SK-N-SH (cell line): ENCODE results near the gene PLXNA4. TPM values are rescaled to one million over a fixed set of nuclear protein-coding genes. Genes with fewer than 3 reads are reported as not detected.

ENCODE experiments used
- CTCF ChIA-PET: fragments of 300-600, 350-600 bp; formaldehyde crosslinking; extraction: SDS; loops from one replicate; lab custom pipeline; 2021; lab: Yijun Ruan, JAX
- POLR2A ChIA-PET: fragments of 350-600 bp; sonication (Branson Sonifier 250); formaldehyde crosslinking; extraction: SDS; loops from one replicate; lab custom pipeline; 2020; ENCODE audit warnings: antibody characterized with exemption, inconsistent platforms; lab: Yijun Ruan, JAX
- DNase-seq: peaks from one replicate; pipeline ENCODE4 v3.0.0; 2012
- H2AFZ ChIP-seq: fragments of 200-600 bp; sonication (generic); 2 replicates; pipeline ENCODE4 v1.8.1; 2016; ENCODE audit warnings: antibody characterized with exemption, mild to moderate bottlenecking, low read depth
- H3F3A ChIP-seq: fragments of 200-600 bp; sonication (generic); replicated peaks from 2 replicates; pipeline ENCODE3; 2016; ENCODE audit warnings: antibody characterized with exemption, mild to moderate bottlenecking; ENCODE audit not compliant: insufficient read depth
- H3K27ac ChIP-seq, 2 experiments: fragments of 200-500 bp in 1 of 2; fragments of 200-600 bp in 1 of 2; sonication (Bioruptor generic) in 1 of 2; sonication (generic), shearing (Covaris generic) in 1 of 2; 2 replicates each; pipeline versions ENCODE4 v1.5.1 to v1.6.1; 2014 to 2016; ENCODE audit warnings: low read depth in 2 of 2, inconsistent platforms in 1 of 2, low read length in 1 of 2, mild to moderate bottlenecking in 1 of 2, mixed read lengths in 1 of 2
- H3K27me3 ChIP-seq: fragments of 200-600 bp; sonication (generic), shearing (Covaris generic); 2 replicates; pipeline ENCODE4 v1.6.1; 2016; ENCODE audit warnings: mixed run types; ENCODE audit not compliant: insufficient read depth
- H3K36me3 ChIP-seq, 2 experiments: fragments of 200-500 bp in 1 of 2; fragments of 200-600 bp in 1 of 2; sonication (Bioruptor generic) in 1 of 2; sonication (generic) in 1 of 2; replicated peaks in 1 of 2; 2 replicates each; pipeline versions ENCODE3 to v1.5.1; 2014 to 2016; ENCODE audit warnings: low read length in 1 of 2, mild to moderate bottlenecking in 1 of 2; ENCODE audit not compliant: insufficient read depth in 2 of 2, control insufficient read depth in 1 of 2
- H3K4me1 ChIP-seq, 2 experiments: fragments of 200-500 bp in 1 of 2; fragments of 200-600 bp in 1 of 2; sonication (Bioruptor generic) in 1 of 2; sonication (generic), shearing (Covaris generic) in 1 of 2; 2 replicates each; pipeline versions ENCODE4 v1.5.1 to v1.6.1; 2014 to 2016; ENCODE audit warnings: low read depth in 1 of 2, low read length in 1 of 2, mixed run types in 1 of 2; ENCODE audit not compliant: insufficient read depth in 2 of 2, control insufficient read depth in 1 of 2
- H3K4me2 ChIP-seq: fragments of 200-600 bp; sonication (generic), shearing (Covaris generic); 2 replicates; pipeline ENCODE4 v1.6.1; 2017; ENCODE audit warnings: mixed run types
- H3K4me3 ChIP-seq, 2 experiments: fragments of 200-500 bp in 1 of 2; fragments of 200-600 bp in 1 of 2; sonication (Bioruptor generic) in 1 of 2; sonication (generic), shearing (Covaris generic) in 1 of 2; 2 replicates each; pipeline versions ENCODE4 v1.5.1 to v1.8.1; 2014 to 2016; ENCODE audit warnings: low read depth in 2 of 2, inconsistent platforms in 1 of 2, low read length in 1 of 2, mild to moderate bottlenecking in 1 of 2, mixed read lengths in 1 of 2, moderate library complexity in 1 of 2
- H3K79me2 ChIP-seq: fragments of 200-600 bp; sonication (generic); 2 replicates; pipeline ENCODE4 v1.8.1; 2017; ENCODE audit warnings: mild to moderate bottlenecking; ENCODE audit not compliant: insufficient read depth
- H3K9ac ChIP-seq: fragments of 200-600 bp; sonication (generic); 2 replicates; pipeline ENCODE4 v1.6.1; 2017; ENCODE audit warnings: mixed run types
- H3K9me2 ChIP-seq: fragments of 200-600 bp; sonication (generic); 2 replicates; pipeline ENCODE4 v1.6.1; 2017; ENCODE audit warnings: mixed run types
- H3K9me3 ChIP-seq: fragments of 200-600 bp; sonication (generic); 2 replicates; pipeline ENCODE4 v1.6.1; 2017; ENCODE audit warnings: mixed run types, mild to moderate bottlenecking, moderate library complexity
- H4K20me1 ChIP-seq: fragments of 200-600 bp; sonication (generic); 2 replicates; pipeline ENCODE4 v1.6.1; 2017; ENCODE audit warnings: mild to moderate bottlenecking, mixed run types; ENCODE audit not compliant: insufficient read depth
- CHD2 ChIP-seq: fragments of 150-350 bp; IDR thresholded peaks from 2 replicates; pipeline ENCODE4 v1.6.1; 2018; ENCODE audit warnings: low read length; ENCODE audit not compliant: partially characterized antibody
- ELF1 ChIP-seq: IDR thresholded peaks from 2 replicates; pipeline ENCODE4 v1.4.0; 2012
- EP300 ChIP-seq, 2 experiments: IDR thresholded peaks; 2 replicates each; pipeline versions ENCODE4 v1.4.0 to v1.6.1; 2012; ENCODE audit warnings: borderline replicate concordance in 1 of 2, low read depth in 1 of 2, low read length in 1 of 2
- EZH2phosphoT487 ChIP-seq: fragments of 200-600 bp; sonication (generic); IDR thresholded peaks from 2 replicates; pipeline ENCODE4 v1.6.1; 2017; ENCODE audit warnings: low read depth, mixed run types, mild to moderate bottlenecking, antibody characterized with exemption, moderate library complexity, borderline replicate concordance
- FOXM1 ChIP-seq: IDR thresholded peaks from 2 replicates; pipeline ENCODE4 v1.4.0; 2012; ENCODE audit warnings: low read depth, mild to moderate bottlenecking
- GABPA ChIP-seq: IDR thresholded peaks from 2 replicates; pipeline ENCODE4 v1.4.0; 2012; ENCODE audit warnings: low read depth, mild to moderate bottlenecking
- GATA2 ChIP-seq: sonication (generic); formaldehyde crosslinking; IDR thresholded peaks from 2 replicates; pipeline ENCODE4 v1.5.0; 2020; ENCODE audit warnings: mild to moderate bottlenecking, missing genetic modification reagents
- IRF3 ChIP-seq: fragments of 150-350 bp; IDR thresholded peaks from 2 replicates; pipeline ENCODE4 v1.6.1; 2016; ENCODE audit warnings: mild to moderate bottlenecking, low read depth, low read length
- JUND ChIP-seq: IDR thresholded peaks from 2 replicates; pipeline ENCODE4 v1.4.0; 2012
- MXI1 ChIP-seq: IDR thresholded peaks from 2 replicates; pipeline ENCODE4 v1.6.1; 2012; ENCODE audit warnings: mild to moderate bottlenecking, low read depth, low read length, improper control_type of control experiment
- NRF1 ChIP-seq: IDR thresholded peaks from 2 replicates; pipeline ENCODE4 v1.6.1; 2012; ENCODE audit warnings: low read depth, mild to moderate bottlenecking, low read length
- RXRA ChIP-seq: IDR thresholded peaks from 2 replicates; pipeline ENCODE4 v1.4.0; 2012; ENCODE audit warnings: low read depth, mild to moderate bottlenecking, borderline replicate concordance
- SIN3A ChIP-seq: IDR thresholded peaks from 2 replicates; pipeline ENCODE4 v1.6.1; 2012; ENCODE audit warnings: low read depth, mild to moderate bottlenecking, low read length, moderate library complexity, borderline replicate concordance
- TCF12 ChIP-seq: IDR thresholded peaks from 2 replicates; pipeline ENCODE4 v1.4.0; 2012
- YY1 ChIP-seq: IDR thresholded peaks from 2 replicates; pipeline ENCODE4 v1.4.0; 2012; ENCODE audit warnings: low read depth, mild to moderate bottlenecking
- WGBS: methylation state at CpG from one replicate; pipeline ENCODE4 v1.1.6; 2017; ENCODE audit warnings: low lambda C conversion rate; 5-methylcytosine and 5-hydroxymethylcytosine counted together
- polyA plus RNA-seq, 3 experiments: library from polyadenylated mRNA; depleted of rRNA; stranded (reverse); fragments of >200 nt; gene quantifications; 2 replicates each; pipeline ENCODE4 v1.2.3, GENCODE V29; 2012
- TF ChIP-seq, protein P1 (sequence below): fragments of 200-600 bp; sonication (generic); IDR thresholded peaks from 2 replicates; pipeline ENCODE4 v1.6.1; 2017; ENCODE audit warnings: antibody characterized with exemption, mild to moderate bottlenecking, moderate library complexity

Gene PLXNA4
- polyA plus RNA-seq, 1 of the 3 experiments (the other 2 are of a cell fraction): 2.4 TPM

- TF ChIP-seq CHD2: no peak
Measured at GRCh38 chr7:132216847-132217525, 359.3 kb downstream of the PLXNA4 start (continued).

GRCh38 chr7:132214452-132214851 is 361.8 kb downstream of the PLXNA4 start:
- Histone ChIP-seq H3K9me3 (no peaks in the 10 kb centered on the region), H3F3A (no peaks in the 10 kb centered on the region), H3K4me3 (no peak overlapping the region), H3K4me1 (no peaks in the 10 kb centered on the region; a peak in 1 of 4 replicates), H4K20me1 (no peaks in the 10 kb centered on the region), H2AFZ (no peak overlapping the region), H3K27ac (no peak overlapping the region), H3K27me3 (no peaks in the 10 kb centered on the region), H3K79me2 (no peaks in the 10 kb centered on the region), H3K4me2 (no peak overlapping the region), H3K9me2 (no peaks in the 10 kb centered on the region), H3K9ac (no peak overlapping the region)
- 80% methylated on average over 6 of the region's 6 CpGs for WGBS
- POLR2A ChIA-PET: no interaction called here
- CTCF ChIA-PET: interaction anchor here (1.0 kb wide), 1 partner anchor 366 kb away, joined by 3 read pairs; no protein-coding TSS in a partner anchor
- DNase-seq: no peak
- TF ChIP-seq, protein P1, sequence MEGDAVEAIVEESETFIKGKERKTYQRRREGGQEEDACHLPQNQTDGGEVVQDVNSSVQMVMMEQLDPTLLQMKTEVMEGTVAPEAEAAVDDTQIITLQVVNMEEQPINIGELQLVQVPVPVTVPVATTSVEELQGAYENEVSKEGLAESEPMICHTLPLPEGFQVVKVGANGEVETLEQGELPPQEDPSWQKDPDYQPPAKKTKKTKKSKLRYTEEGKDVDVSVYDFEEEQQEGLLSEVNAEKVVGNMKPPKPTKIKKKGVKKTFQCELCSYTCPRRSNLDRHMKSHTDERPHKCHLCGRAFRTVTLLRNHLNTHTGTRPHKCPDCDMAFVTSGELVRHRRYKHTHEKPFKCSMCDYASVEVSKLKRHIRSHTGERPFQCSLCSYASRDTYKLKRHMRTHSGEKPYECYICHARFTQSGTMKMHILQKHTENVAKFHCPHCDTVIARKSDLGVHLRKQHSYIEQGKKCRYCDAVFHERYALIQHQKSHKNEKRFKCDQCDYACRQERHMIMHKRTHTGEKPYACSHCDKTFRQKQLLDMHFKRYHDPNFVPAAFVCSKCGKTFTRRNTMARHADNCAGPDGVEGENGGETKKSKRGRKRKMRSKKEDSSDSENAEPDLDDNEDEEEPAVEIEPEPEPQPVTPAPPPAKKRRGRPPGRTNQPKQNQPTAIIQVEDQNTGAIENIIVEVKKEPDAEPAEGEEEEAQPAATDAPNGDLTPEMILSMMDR: no peak
- TF ChIP-seq CHD2: no peak
- no peak for TF ChIP-seq GATA2 (CRISPR knock-in tag)
- no peak for TF ChIP-seq SIN3A
- TF ChIP-seq GABPA: no peak
- TF ChIP-seq TCF12: no peak
- TF ChIP-seq ELF1: no peak
- TF ChIP-seq FOXM1: no peak
- no peak for TF ChIP-seq RXRA
- TF ChIP-seq IRF3: no peak
- no peak for TF ChIP-seq NRF1
- TF ChIP-seq EP300 (IDR thresholded peaks at IDR 0.05; ENCODE audit: borderline replicate concordance in 1 of 2, low read depth in 1 of 2, low read length in 1 of 2): no peak
- TF ChIP-seq YY1: no peak
- TF ChIP-seq EZH2phosphoT487: no peak
- TF ChIP-seq MXI1: no peak
- TF ChIP-seq JUND: no peak
- TF ChIP-seq, all 33 proteins: peak for 0
- no peaks in the 10 kb centered on the region for H3K36me3 ChIP-seq
